ENCODE results near the gene NRG3.

NRG3 gene

GRCh38 chr10:81917666-81918065 lies 42.7 kb downstream of the NRG3 start:
- no peak overlapping the region for H3K4me3 ChIP-seq (ENCODE audit: low read depth, low read length)
- no peak for TF ChIP-seq CTCF (IDR thresholded peaks at IDR 0.05; ENCODE audit: low read depth, low read length, missing control alignments)
- no peak for DNase-seq (ENCODE audit: low read depth)

DNA sequence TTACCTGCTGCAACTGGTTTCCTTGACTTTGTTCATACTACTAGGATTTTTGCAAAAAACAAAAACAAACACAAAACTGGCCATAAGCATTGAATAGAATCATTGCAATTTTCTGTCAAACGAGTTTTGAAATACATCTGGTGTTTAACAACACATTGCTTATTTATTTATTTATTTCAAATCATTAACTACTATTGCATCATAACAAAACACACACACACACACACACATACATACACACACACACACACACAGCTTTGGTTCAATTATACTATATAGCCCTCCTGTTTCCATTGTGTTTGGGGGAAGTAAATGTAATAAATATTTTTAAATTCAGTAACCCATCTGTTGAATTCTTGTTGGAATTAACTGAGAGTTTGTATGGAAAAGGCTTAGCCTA lies 43.8 kb downstream of the NRG3 start:
- H3K4me3 ChIP-seq (ENCODE audit: low read depth, low read length), result no peak overlapping the region
- no peak for DNase-seq (ENCODE audit: low read depth)
- no peak for TF ChIP-seq CTCF (IDR thresholded peaks at IDR 0.05; ENCODE audit: low read depth, low read length, missing control alignments)

- peak; percentile 53 for TF ChIP-seq CTCF (IDR thresholded peaks at IDR 0.05; ENCODE audit: low read depth, low read length, missing control alignments)
- no peak for DNase-seq (ENCODE audit: low read depth)
- H3K4me3 ChIP-seq (ENCODE audit: low read depth, low read length), result no peak overlapping the region
Measured at GRCh38 chr10:81920213-81920829, 45.3 kb downstream of the NRG3 start.

DNA sequence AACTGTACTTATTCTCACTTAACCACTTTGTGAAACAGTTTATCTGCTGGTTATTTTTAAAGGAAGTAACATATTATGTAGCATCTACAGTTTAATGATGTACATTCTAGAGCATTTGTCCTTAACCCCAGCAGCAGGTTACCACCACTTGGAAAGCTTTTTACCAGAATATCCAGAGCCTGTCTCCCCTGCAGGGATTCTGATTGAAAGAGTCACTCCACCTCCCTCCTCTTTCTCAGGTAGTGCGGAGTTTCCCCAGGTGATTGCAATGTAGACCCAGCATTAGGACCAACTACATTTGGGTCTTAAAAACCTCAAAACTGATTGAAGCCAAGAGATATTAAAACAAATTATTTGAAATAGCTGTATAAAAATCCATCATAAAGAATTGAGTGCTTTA lies 53.1 kb downstream of the NRG3 start:
- TF ChIP-seq CTCF (IDR thresholded peaks at IDR 0.05; ENCODE audit: low read depth, low read length, missing control alignments), result no peak
- no peak overlapping the region for H3K4me3 ChIP-seq (ENCODE audit: low read depth, low read length)
- no peak for DNase-seq (ENCODE audit: low read depth)

- no peak for TF ChIP-seq CTCF (IDR thresholded peaks at IDR 0.05; ENCODE audit: low read depth, low read length, missing control alignments)
- DNase-seq (ENCODE audit: low read depth), result no peak
- no peak overlapping the region for H3K4me3 ChIP-seq (ENCODE audit: low read depth, low read length)
Measured at GRCh38 chr10:81943583-81943982, 68.6 kb downstream of the NRG3 start.

GRCh38 chr10:81944609-81945008 lies 69.6 kb downstream of the NRG3 start:
- no peak overlapping the region for H3K4me3 ChIP-seq (ENCODE audit: low read depth, low read length)
- DNase-seq (ENCODE audit: low read depth), result no peak
- no peak for TF ChIP-seq CTCF (IDR thresholded peaks at IDR 0.05; ENCODE audit: low read depth, low read length, missing control alignments)

DNA sequence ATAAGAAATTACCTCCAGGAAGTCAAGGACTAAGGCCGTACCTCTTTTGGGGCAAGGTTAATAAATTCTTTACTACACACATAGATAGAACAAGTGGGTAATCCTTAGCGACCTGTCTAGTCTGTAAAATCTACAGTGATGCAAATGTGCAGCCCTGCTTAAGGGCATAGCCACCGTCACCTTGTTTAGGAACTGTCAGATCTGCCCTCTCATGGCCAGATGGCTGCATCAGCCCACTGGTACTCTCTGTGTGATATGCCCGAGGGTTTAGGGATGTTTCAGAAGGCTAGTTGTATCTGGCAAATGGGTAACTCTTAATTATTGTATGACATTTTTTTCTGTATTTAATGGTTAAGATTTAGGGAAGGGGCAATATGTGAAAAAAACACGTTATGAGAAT lies 74.3 kb downstream of the NRG3 start:
- no peak for TF ChIP-seq CTCF (IDR thresholded peaks at IDR 0.05; ENCODE audit: low read depth, low read length, missing control alignments)
- no peak overlapping the region for H3K4me3 ChIP-seq (ENCODE audit: low read depth, low read length)
- no peak for DNase-seq (ENCODE audit: low read depth)

All from GM12864 (cell line).